Neural progenitor cell (in vitro differentiated cells): ENCODE data around the gene CEP295NL.

Experiments used
- CTCF ChIP-seq: fragments of 200-600 bp; sonication (generic); IDR thresholded peaks from 2 replicates; pipeline ENCODE4 v1.5.1; 2017; ENCODE audit warnings: antibody characterized with exemption, mild to moderate bottlenecking
- EZH2 ChIP-seq: fragments of 200-600 bp; sonication (generic); IDR thresholded peaks from 2 replicates; pipeline ENCODE4 v1.6.1; 2017; ENCODE audit warnings: antibody characterized with exemption, mild to moderate bottlenecking, moderate library complexity
- EZH2phosphoT487 ChIP-seq: fragments of 200-600 bp; sonication (generic); IDR thresholded peaks from 2 replicates; pipeline ENCODE4 v1.6.1; 2017; ENCODE audit warnings: antibody characterized with exemption

- TF ChIP-seq CTCF (peak; percentile 70), EZH2phosphoT487 (no peak), EZH2 (no peak)
Observed at GRCh38 chr17:78842881-78843565, 60.0 kb downstream of the CEP295NL start.
